A549 treated with AZD2906 at 1 μM for 4 hours (cell line): ENCODE measurements around the gene FLCN. TPM values are rescaled to one million over a fixed set of nuclear protein-coding genes. Genes with fewer than 3 reads are reported as not detected.

Experiments
- total RNA-seq: library from RNA; stranded (reverse); fragments of 200-300 nt; extraction: Qiagen RNA extraction; gene quantifications from 5 replicates; pipeline ENCODE4 v1.2.3, GENCODE V29; 2022

The FLCN gene
- total RNA-seq: 29.8 to 41.7 TPM (median 30.3 TPM) in 5 replicates

GRCh38 chr17:17237026-17237799 lies at the start of gene FLCN:
Gene FLCN, minus strand, starts transcription at chr17:17237168. Its CDS starts 9,031 bp downstream, at chr17:17228137.

GRCh38 chr17:17280613-17281549 lies 43.9 kb upstream of the FLCN start, which contains the start of gene COPS3:
Gene COPS3, minus strand, starts transcription at chr17:17281246. Its CDS starts 60 bp downstream, at chr17:17281186.

GRCh38 chr17:17206124-17206912 lies 30.6 kb downstream of the FLCN start, which contains the start of gene PLD6:
Gene PLD6, minus strand, starts transcription at chr17:17206333. Its CDS starts 47 bp downstream, at chr17:17206286.

Other genes starting within 250 kb of the FLCN start
- 229 to 363 TPM (median 316 TPM) in 5 replicates for gene MPRIP, start 194.7 kb downstream of the FLCN start, total RNA-seq
- gene PLD6, start 30.8 kb downstream of the FLCN start, total RNA-seq: 5.0 to 6.7 TPM (median 5.8 TPM) in 5 replicates
- 134 to 153 TPM (median 141 TPM) in 5 replicates for gene COPS3, start 44.1 kb upstream of the FLCN start, total RNA-seq
- 7.9 to 12.1 TPM (median 9.6 TPM) in 5 replicates for gene NT5M, start 66.2 kb upstream of the FLCN start, total RNA-seq
- 19.2 to 21.0 TPM (median 20.1 TPM) in 5 replicates for gene MED9, start 239.8 kb upstream of the FLCN start, total RNA-seq